Small intestine (tissue), 7 donors: ENCODE measurements around the gene ERAP2. TPM values are rescaled to one million over a fixed set of nuclear protein-coding genes. Genes with fewer than 3 reads are reported as not detected.
A peak's percentile ranks its signal among the peaks of the same experiment; 100 is the strongest.

Source experiments
- DNase-seq, 2 donors: peaks; one replicate each; pipeline versions ENCODE4 v3.0.0 to v3.0.0-alpha.2; 2013
- FAIRE-seq: peaks from 2 replicates; lab custom pipeline; 2012; peaks lifted over from hg19 to GRCh38; lab: Jason Lieb, UNC
- H3K27ac ChIP-seq, 3 donors: one replicate each; pipeline ENCODE4 v1.5.1; 2013; ENCODE audit warnings: low read length in 2 of 3, mild to moderate bottlenecking in 2 of 3, control low read depth in 1 of 3, inconsistent platforms in 1 of 3, low read depth in 1 of 3, moderate library complexity in 1 of 3
- H3K27me3 ChIP-seq, 3 donors: one replicate each; pipeline ENCODE4 v1.6.1; 2013; ENCODE audit warnings: low read length in 3 of 3, inconsistent platforms in 1 of 3; ENCODE audit not compliant: control insufficient read depth in 3 of 3, insufficient read depth in 3 of 3
- H3K36me3 ChIP-seq, 3 donors: one replicate each; pipeline ENCODE4 v1.6.1; 2013; ENCODE audit warnings: low read length in 3 of 3, inconsistent platforms in 1 of 3, low read depth in 1 of 3, mild to moderate bottlenecking in 1 of 3, moderate library complexity in 1 of 3; ENCODE audit not compliant: control insufficient read depth in 3 of 3, insufficient read depth in 2 of 3
- H3K4me1 ChIP-seq, 3 donors: one replicate each; pipeline ENCODE4 v1.6.1; 2013; ENCODE audit warnings: low read length in 2 of 3, inconsistent platforms in 1 of 3, low read depth in 1 of 3, mild to moderate bottlenecking in 1 of 3, moderate library complexity in 1 of 3; ENCODE audit not compliant: control insufficient read depth in 3 of 3, insufficient read depth in 2 of 3
- H3K4me3 ChIP-seq, 3 donors: one replicate each; pipeline ENCODE4 v1.5.1; 2013; ENCODE audit warnings: low read length in 3 of 3, control low read depth in 1 of 3, inconsistent platforms in 1 of 3, low read depth in 1 of 3, mild to moderate bottlenecking in 1 of 3, moderate library complexity in 1 of 3
- H3K9me3 ChIP-seq, 2 donors: one replicate each; pipeline ENCODE4 v1.6.1; 2013; ENCODE audit warnings: low read depth in 1 of 2, low read length in 1 of 2; ENCODE audit not compliant: control insufficient read depth in 2 of 2, insufficient read depth in 1 of 2
- WGBS, 3 donors: extraction: QIAGEN DNeasy Blood & Tissue Kit; methylation state at CpG; one replicate each; pipeline ENCODE4 v1.1.7; 2013; 5-methylcytosine and 5-hydroxymethylcytosine counted together
- polyA plus RNA-seq, 4 donors: library from polyadenylated mRNA; stranded (reverse) in 3 of 4; unstranded in 1 of 4; fragments of 200-250 nt in 3 of 4; fragments of 120-200 nt in 1 of 4; gene quantifications; one replicate each; pipeline versions ENCODE4 v1.2.1 to v1.2.3, GENCODE V29; 2013
- donor health status: healthy with polysubstance abuse.
- donor health status: control.
- donor health status: control.
- donor health status: Bipolar disorder and iron deficiency.
- donor health status: healthy.

Gene ERAP2
- polyA plus RNA-seq, 4 donors = 4.1 to 43.3 (median 6.0) TPM

GRCh38 chr5:96857454-96857853 is 18.8 kb upstream of the ERAP2 start:
- H3K4me3 ChIP-seq = no peak overlapping the region
- DNase-seq = no peak
- 88 to 97% (median 96%) methylated on average over 1 of the region's 1 CpG for WGBS, 3 donors
- no peaks in the 10 kb centered on the region for H3K36me3 ChIP-seq
- peaks cover 2 to 20% (median 3%) of the 10 kb centered on the region in 3 donors for H3K4me1 ChIP-seq
- no peaks in the 10 kb centered on the region for H3K9me3 ChIP-seq
- no peak for FAIRE-seq
- H3K27ac ChIP-seq = no peak overlapping the region
- H3K27me3 ChIP-seq = no peaks in the 10 kb centered on the region

- H3K36me3 ChIP-seq = no peaks in the 10 kb centered on the region
- DNase-seq (no peak), FAIRE-seq (no peak)
- 76 to 87% (median 82%) methylated on average over 4 of the region's 4 CpGs for WGBS, 3 donors
- no peak overlapping the region for H3K4me3 ChIP-seq
- H3K27me3 ChIP-seq = no peaks in the 10 kb centered on the region
- no peaks in the 10 kb centered on the region for H3K9me3 ChIP-seq
- no peak overlapping the region for H3K27ac ChIP-seq
- H3K4me1 ChIP-seq = peaks cover 2 to 20% (median 3%) of the 10 kb centered on the region in 3 donors
These were observed 18.4 kb upstream of the ERAP2 start for GRCh38 chr5:96857924-96858323.

GRCh38 chr5:96859375-96859774 is 16.9 kb upstream of the ERAP2 start:
- no peaks in the 10 kb centered on the region for H3K27me3 ChIP-seq
- H3K9me3 ChIP-seq = no peaks in the 10 kb centered on the region
- DNase-seq (no peak), FAIRE-seq (no peak)
- H3K4me1 ChIP-seq = peaks cover 2 to 21% (median 3%) of the 10 kb centered on the region in 3 donors
- no peak overlapping the region for H3K27ac ChIP-seq
- H3K36me3 ChIP-seq = no peaks in the 10 kb centered on the region
- H3K4me3 ChIP-seq = no peak overlapping the region
- WGBS, 3 donors = 93 to 98% (median 96%) methylated on average over 2 of the region's 2 CpGs

- DNase-seq = no peak
- Histone ChIP-seq H3K9me3 (no peaks in the 10 kb centered on the region), H3K4me3 (no peak overlapping the region), H3K27ac (no peak overlapping the region), H3K27me3 (no peaks in the 10 kb centered on the region), H3K4me1 (peaks cover 0 to 15% (median 3%) of the 10 kb centered on the region in 3 donors), H3K36me3 (no peaks in the 10 kb centered on the region)
- FAIRE-seq = no peak
- WGBS, 3 donors = 74 to 89% (median 77%) methylated on average over 2 of the region's 2 CpGs
These were observed 15.2 kb upstream of the ERAP2 start for GRCh38 chr5:96861076-96861475.

- H3K27ac ChIP-seq = no peak overlapping the region
- DNase-seq (no peak), FAIRE-seq (no peak)
- H3K9me3 ChIP-seq = no peaks in the 10 kb centered on the region
- 89 to 97% (median 96%) methylated on average over 2 of the region's 2 CpGs for WGBS, 3 donors
- H3K36me3 ChIP-seq = no peaks in the 10 kb centered on the region
- no peaks in the 10 kb centered on the region for H3K27me3 ChIP-seq
- peaks cover 0 to 13% (median 0%) of the 10 kb centered on the region in 3 donors for H3K4me1 ChIP-seq
- H3K4me3 ChIP-seq = no peak overlapping the region
These were observed 13.2 kb upstream of the ERAP2 start for GRCh38 chr5:96863114-96863513.

GRCh38 chr5:96863949-96864584 is 12.2 kb upstream of the ERAP2 start:
- no peaks in the 10 kb centered on the region for H3K9me3 ChIP-seq
- no peak overlapping the region for H3K4me3 ChIP-seq
- H3K27me3 ChIP-seq = no peaks in the 10 kb centered on the region
- H3K36me3 ChIP-seq = no peaks in the 10 kb centered on the region
- DNase-seq (no peak), FAIRE-seq (no peak)
- peaks cover 0 to 13% (median 0%) of the 10 kb centered on the region in 3 donors for H3K4me1 ChIP-seq
- peak overlapping the region in 1 of 3 donors; percentile 36 for H3K27ac ChIP-seq
- 69 to 79% (median 73%) methylated on average over 3 of the region's 3 CpGs for WGBS, 3 donors

GRCh38 chr5:96864922-96865530 is 11.3 kb upstream of the ERAP2 start:
- H3K9me3 ChIP-seq = no peaks in the 10 kb centered on the region
- peak in 1 of 2 donors; percentile 56 for DNase-seq
- 40 to 55% (median 52%) methylated on average over 1 of the region's 1 CpG for WGBS, 3 donors
- no peak overlapping the region for H3K4me3 ChIP-seq
- no peaks in the 10 kb centered on the region for H3K36me3 ChIP-seq
- H3K27me3 ChIP-seq = no peaks in the 10 kb centered on the region
- H3K4me1 ChIP-seq = peaks cover 0 to 13% (median 0%) of the 10 kb centered on the region in 3 donors
- peak overlapping the region in 1 of 3 donors; percentile 36 for H3K27ac ChIP-seq
- FAIRE-seq = no peak

- H3K4me3 ChIP-seq = no peak overlapping the region
- H3K4me1 ChIP-seq = peaks cover 0 to 13% (median 0%) of the 10 kb centered on the region in 3 donors
- no peaks in the 10 kb centered on the region for H3K27me3 ChIP-seq
- WGBS, 3 donors = 47 to 57% (median 53%) methylated on average over 6 of the region's 6 CpGs
- no peak for FAIRE-seq
- no peak overlapping the region for H3K27ac ChIP-seq
- H3K36me3 ChIP-seq = no peaks in the 10 kb centered on the region
- H3K9me3 ChIP-seq = no peaks in the 10 kb centered on the region
- peak; percentile 61 to 75 for DNase-seq
These were observed 7.5 kb upstream of the ERAP2 start for GRCh38 chr5:96868603-96869371.
